Tibial artery (tissue), 4 donors: Measurements from ENCODE around the gene FBXO38.

Experiments used
- DNase-seq, 2 donors: peaks; one replicate each; pipeline ENCODE4 v3.0.0-alpha.2; 2019
- H3K27ac ChIP-seq, 2 donors: fragments of 200-600 bp; sonication (generic) in 1 of 2; 1 replicate in 1 of 2; 2 replicates in 1 of 2; pipeline ENCODE4 v1.5.1; 2018 to 2019; ENCODE audit warnings: mild to moderate bottlenecking in 1 of 2
- H3K27me3 ChIP-seq, 2 donors: fragments of 200-600 bp; sonication (generic) in 1 of 2; one replicate each; pipeline versions ENCODE4 v1.5.1 to v1.6.0; 2016 to 2019
- H3K36me3 ChIP-seq, 3 donors: fragments of 200-600 bp; sonication (generic) in 2 of 3; one replicate each; pipeline ENCODE4 v1.5.1; 2016 to 2019; ENCODE audit warnings: mild to moderate bottlenecking in 2 of 3
- H3K4me1 ChIP-seq, 4 donors: fragments of 200-600 bp; sonication (generic) in 2 of 4; 1 replicate in 3 of 4; 2 replicates in 1 of 4; pipeline ENCODE4 v1.5.1; 2016 to 2019
- H3K4me3 ChIP-seq, 2 donors: fragments of 200-600 bp; sonication (generic) in 1 of 2; 1 replicate in 1 of 2; 2 replicates in 1 of 2; pipeline ENCODE4 v1.5.1; 2018 to 2019; ENCODE audit warnings: mild to moderate bottlenecking in 2 of 2
- H3K9me3 ChIP-seq, 3 donors: fragments of 200-600 bp; sonication (generic) in 1 of 3; one replicate each; pipeline ENCODE4 v1.5.1; 2016 to 2019
- intact Hi-C: fragments of 100-400 bp; cut with DNase I; formaldehyde crosslinking; loops from one replicate; pipeline ENCODE4 v1.15.0; 2023; ENCODE audit warnings: low total_unique reads
- TF ChIP-seq, protein P1 (sequence below), 2 experiments: fragments of 200-600 bp in 1 of 2; fragments of 450-650 bp in 1 of 2; IDR thresholded peaks; one replicate each; pipeline ENCODE4 v1.5.1; 2017 to 2019; ENCODE audit warnings: antibody characterized with exemption in 2 of 2, mild to moderate bottlenecking in 1 of 2, moderate library complexity in 1 of 2

FBXO38 gene

DNA sequence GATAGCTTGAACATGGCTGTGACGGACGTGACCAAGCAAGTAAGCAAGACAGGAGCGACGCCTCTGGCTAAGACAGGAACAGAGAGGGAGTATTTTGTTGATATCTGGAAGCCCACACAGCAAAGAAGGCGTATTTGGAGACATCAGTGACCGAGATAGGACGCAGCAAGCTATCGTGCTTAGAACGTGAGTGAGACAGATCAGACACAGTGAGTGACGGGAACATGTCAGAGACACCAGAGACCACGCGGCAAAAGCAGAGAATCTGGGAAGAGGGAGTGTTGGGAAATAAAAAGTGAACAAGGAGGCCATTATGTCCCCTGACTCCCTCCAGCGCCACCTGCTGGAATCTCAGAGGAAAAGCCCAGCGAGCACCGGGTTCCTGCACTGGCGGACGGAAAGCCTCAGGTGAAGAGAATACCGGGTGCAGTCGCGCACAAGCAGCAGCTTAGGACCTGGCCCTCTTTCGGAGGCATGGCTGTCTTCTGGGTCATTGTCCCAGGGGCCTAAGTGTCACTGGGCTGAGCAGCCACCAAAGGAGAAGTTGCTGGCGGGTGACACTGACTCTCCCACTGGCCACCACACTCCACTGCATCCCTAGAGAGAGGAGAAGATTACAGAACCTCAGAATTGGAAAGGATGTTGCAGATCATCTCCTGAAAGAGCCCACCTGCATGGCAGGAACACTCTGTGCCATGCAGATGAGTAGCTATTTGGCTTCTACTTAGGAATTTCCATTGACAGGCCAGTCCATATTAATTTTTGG, 99.1 kb downstream of the FBXO38 start:
- H3K4me3 ChIP-seq, result no peak overlapping the region
- no peaks in the 10 kb centered on the region for H3K36me3 ChIP-seq
- TF ChIP-seq, protein P1, sequence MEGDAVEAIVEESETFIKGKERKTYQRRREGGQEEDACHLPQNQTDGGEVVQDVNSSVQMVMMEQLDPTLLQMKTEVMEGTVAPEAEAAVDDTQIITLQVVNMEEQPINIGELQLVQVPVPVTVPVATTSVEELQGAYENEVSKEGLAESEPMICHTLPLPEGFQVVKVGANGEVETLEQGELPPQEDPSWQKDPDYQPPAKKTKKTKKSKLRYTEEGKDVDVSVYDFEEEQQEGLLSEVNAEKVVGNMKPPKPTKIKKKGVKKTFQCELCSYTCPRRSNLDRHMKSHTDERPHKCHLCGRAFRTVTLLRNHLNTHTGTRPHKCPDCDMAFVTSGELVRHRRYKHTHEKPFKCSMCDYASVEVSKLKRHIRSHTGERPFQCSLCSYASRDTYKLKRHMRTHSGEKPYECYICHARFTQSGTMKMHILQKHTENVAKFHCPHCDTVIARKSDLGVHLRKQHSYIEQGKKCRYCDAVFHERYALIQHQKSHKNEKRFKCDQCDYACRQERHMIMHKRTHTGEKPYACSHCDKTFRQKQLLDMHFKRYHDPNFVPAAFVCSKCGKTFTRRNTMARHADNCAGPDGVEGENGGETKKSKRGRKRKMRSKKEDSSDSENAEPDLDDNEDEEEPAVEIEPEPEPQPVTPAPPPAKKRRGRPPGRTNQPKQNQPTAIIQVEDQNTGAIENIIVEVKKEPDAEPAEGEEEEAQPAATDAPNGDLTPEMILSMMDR (IDR thresholded peaks at IDR 0.05), result peak; percentile 40 to 43
- DNase-seq, result peak; percentile 30 to 73
- intact Hi-C loops, result no loop called here
- H3K4me1 ChIP-seq, result no peaks in the 10 kb centered on the region
- H3K27me3 ChIP-seq, result no peaks in the 10 kb centered on the region
- no peak overlapping the region for H3K27ac ChIP-seq
- H3K9me3 ChIP-seq, result no peaks in the 10 kb centered on the region

DNA sequence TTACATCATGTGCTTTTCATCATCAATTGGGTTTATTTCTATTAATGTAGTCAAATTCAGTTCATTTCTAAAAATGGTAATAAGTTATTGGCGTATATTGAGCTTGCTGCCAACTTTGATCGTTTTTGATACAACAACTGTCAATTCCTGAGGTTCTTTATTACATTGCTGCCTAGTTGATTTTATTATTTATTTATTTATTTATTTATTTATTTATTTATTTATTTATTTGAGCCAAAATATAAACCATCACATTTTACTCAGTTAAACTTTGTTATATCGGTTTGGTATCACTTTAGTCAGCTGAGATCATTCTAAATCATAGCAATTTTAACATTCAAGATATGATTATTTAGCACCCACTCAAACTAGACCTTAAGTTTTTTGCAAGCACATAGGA, 100.0 kb downstream of the FBXO38 start:
- intact Hi-C loops, result no loop called here
- Histone ChIP-seq H3K36me3 (no peaks in the 10 kb centered on the region), H3K4me1 (no peaks in the 10 kb centered on the region), H3K4me3 (no peak overlapping the region), H3K9me3 (no peaks in the 10 kb centered on the region), H3K27ac (no peak overlapping the region), H3K27me3 (no peaks in the 10 kb centered on the region)
- TF ChIP-seq, protein P1 (IDR thresholded peaks at IDR 0.05), result no peak
- no peak for DNase-seq

DNA sequence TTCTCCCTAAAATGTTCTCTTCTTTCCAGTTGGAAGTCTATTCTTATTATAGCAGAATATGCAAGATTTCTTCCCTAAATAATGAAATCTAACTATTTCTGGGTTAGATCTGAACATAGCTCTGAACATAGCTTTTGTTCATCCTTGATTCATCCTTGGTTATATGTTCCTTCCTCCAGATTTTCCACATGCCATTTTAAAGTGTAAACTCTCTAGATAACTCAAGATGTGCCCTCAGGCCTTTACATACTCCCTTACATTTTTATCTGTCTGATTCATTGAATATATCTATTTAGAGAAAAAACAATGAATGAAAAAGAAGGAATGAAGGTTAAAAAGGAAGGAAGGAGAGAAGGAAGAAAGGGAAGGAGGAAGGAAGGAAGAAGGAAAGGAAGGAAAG, 100.9 kb downstream of the FBXO38 start:
- no peaks in the 10 kb centered on the region for H3K27me3 ChIP-seq
- TF ChIP-seq, protein P1 (IDR thresholded peaks at IDR 0.05), result no peak
- intact Hi-C loops, result no loop called here
- H3K36me3 ChIP-seq, result no peaks in the 10 kb centered on the region
- no peaks in the 10 kb centered on the region for H3K9me3 ChIP-seq
- H3K4me1 ChIP-seq, result no peaks in the 10 kb centered on the region
- no peak overlapping the region for H3K27ac ChIP-seq
- DNase-seq, result no peak
- no peak overlapping the region for H3K4me3 ChIP-seq

DNA sequence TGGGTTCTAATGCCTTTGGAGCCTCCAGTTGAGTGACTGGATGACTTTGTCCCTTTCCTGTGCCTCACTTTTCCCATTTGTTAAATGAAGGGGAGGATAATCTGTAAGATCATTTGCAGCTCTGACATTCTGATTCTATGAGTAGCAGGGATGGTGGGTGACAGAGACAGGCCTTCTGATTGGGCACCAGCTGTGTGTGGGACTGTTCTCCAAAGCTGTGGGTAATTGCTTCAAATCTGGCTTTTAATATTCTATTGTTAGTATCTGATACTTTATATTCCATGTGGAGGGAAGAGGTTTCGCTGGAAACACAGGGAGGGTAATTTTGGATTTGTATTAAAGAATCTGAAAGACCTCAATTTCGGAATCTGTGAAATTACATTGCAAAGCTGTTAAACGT, 102.7 kb downstream of the FBXO38 start:
- DNase-seq, result no peak
- no peaks in the 10 kb centered on the region for H3K27me3 ChIP-seq
- H3K9me3 ChIP-seq, result no peaks in the 10 kb centered on the region
- H3K4me1 ChIP-seq, result peaks cover 0 to 5% (median 0%) of the 10 kb centered on the region in 4 donors
- intact Hi-C loops, result no loop called here
- TF ChIP-seq, protein P1 (IDR thresholded peaks at IDR 0.05), result no peak
- H3K4me3 ChIP-seq, result no peak overlapping the region
- no peaks in the 10 kb centered on the region for H3K36me3 ChIP-seq
- no peak overlapping the region for H3K27ac ChIP-seq

DNA sequence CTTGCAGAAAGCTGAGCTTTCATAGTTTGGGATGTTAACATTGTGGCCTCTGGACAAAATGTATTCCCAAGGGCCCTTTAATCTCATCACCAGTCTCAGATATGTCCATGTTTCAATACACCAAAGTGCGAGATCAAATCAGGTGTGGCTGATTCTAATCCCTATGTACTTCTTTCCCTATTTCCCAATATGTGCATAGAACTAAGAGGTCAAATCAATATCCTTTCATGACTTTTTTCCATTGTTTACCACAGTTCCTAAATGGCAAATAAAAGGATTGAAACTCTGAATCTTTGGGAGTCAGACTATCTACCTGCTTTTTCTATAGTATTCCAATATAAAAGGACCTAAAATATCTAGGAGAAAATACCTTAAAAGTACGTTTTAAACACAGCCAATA, 105.0 kb downstream of the FBXO38 start:
- H3K36me3 ChIP-seq, result no peaks in the 10 kb centered on the region
- no peaks in the 10 kb centered on the region for H3K27me3 ChIP-seq
- TF ChIP-seq, protein P1 (IDR thresholded peaks at IDR 0.05), result no peak
- peaks cover 0 to 9% (median 0%) of the 10 kb centered on the region in 4 donors for H3K4me1 ChIP-seq
- no peaks in the 10 kb centered on the region for H3K9me3 ChIP-seq
- no peak for DNase-seq
- intact Hi-C loops, result no loop called here
- H3K4me3 ChIP-seq, result no peak overlapping the region
- no peak overlapping the region for H3K27ac ChIP-seq
